Right atrium auricular region (tissue), 2 donors: Measurements from ENCODE around the gene CBFA2T3. TPM values are rescaled to one million over a fixed set of nuclear protein-coding genes. Genes with fewer than 3 reads are reported as not detected.

ENCODE experiments used
- DNase-seq: peaks from one replicate; pipeline ENCODE4 v3.0.0-alpha.2; 2019; ENCODE audit warnings: low spot score
- H3K27ac ChIP-seq, 2 donors: fragments of 200-600 bp; sonication (generic); 1 replicate in 1 of 2; 2 replicates in 1 of 2; pipeline ENCODE4 v1.5.1; 2016 to 2019
- H3K27me3 ChIP-seq, 2 donors: fragments of 200-600 bp; sonication (generic); one replicate each; pipeline versions ENCODE4 v1.5.1 to v1.6.0; 2017 to 2019
- H3K36me3 ChIP-seq: fragments of 200-600 bp; sonication (generic); one replicate; pipeline ENCODE4 v1.5.1; 2016
- H3K4me1 ChIP-seq, 2 donors: fragments of 200-600 bp; sonication (generic); one replicate each; pipeline versions ENCODE4 v1.5.1 to v1.6.0; 2017 to 2019
- H3K4me3 ChIP-seq, 2 donors: fragments of 200-600 bp; sonication (generic); 1 replicate in 1 of 2; 2 replicates in 1 of 2; pipeline ENCODE4 v1.5.1; 2017 to 2019; ENCODE audit warnings: mild to moderate bottlenecking in 1 of 2, moderate library complexity in 1 of 2
- H3K9me3 ChIP-seq, 2 donors: fragments of 200-600 bp; sonication (generic); one replicate each; pipeline ENCODE4 v1.5.1; 2019
- CTCF ChIP-seq, 2 donors: fragments of 200-600 bp; sonication (generic); IDR thresholded peaks; one replicate each; pipeline ENCODE4 v1.5.1; 2019; ENCODE audit warnings: antibody characterized with exemption in 2 of 2
- total RNA-seq, 2 donors: library from RNA; depleted of rRNA; stranded (reverse); fragments of >200 nt; gene quantifications; one replicate each; pipeline ENCODE4 v1.1.0, GENCODE V29; 2016

Gene CBFA2T3
- total RNA-seq, 2 donors from 2014 or later = 1.1 to 2.6 TPM

- H3K4me3 ChIP-seq = no peak overlapping the region
- DNase-seq = no peak
These were observed 12.2 kb upstream of the CBFA2T3 start for GRCh38 chr16:88988980-88989811.

GRCh38 chr16:88985521-88985920, 8.5 kb upstream of the CBFA2T3 start:
- no peak for DNase-seq
- Histone ChIP-seq H3K9me3 (no peaks in the 10 kb centered on the region), H3K4me3 (no peak overlapping the region), H3K27ac (no peak overlapping the region), H3K4me1 (no peaks in the 10 kb centered on the region), H3K36me3 (no peaks in the 10 kb centered on the region), H3K27me3 (no peaks in the 10 kb centered on the region)
- no peak for TF ChIP-seq CTCF (IDR thresholded peaks at IDR 0.05)

More at GRCh38 chr16:88988980-88989811, 12.2 kb upstream of the CBFA2T3 start:
- TF ChIP-seq CTCF (IDR thresholded peaks at IDR 0.05) = no peak
- no peaks in the 10 kb centered on the region for H3K9me3 ChIP-seq
- no peaks in the 10 kb centered on the region for H3K27me3 ChIP-seq
- H3K4me1 ChIP-seq = no peaks in the 10 kb centered on the region
- H3K36me3 ChIP-seq = no peaks in the 10 kb centered on the region
- H3K27ac ChIP-seq = no peak overlapping the region

- H3K27me3 ChIP-seq = no peaks in the 10 kb centered on the region
- DNase-seq = no peak
These were observed 7.0 kb upstream of the CBFA2T3 start for GRCh38 chr16:88983771-88984687.

GRCh38 chr16:88983165-88983564, 6.2 kb upstream of the CBFA2T3 start:
- no peaks in the 10 kb centered on the region for H3K27me3 ChIP-seq
- TF ChIP-seq CTCF (IDR thresholded peaks at IDR 0.05) = no peak
- H3K36me3 ChIP-seq = no peaks in the 10 kb centered on the region

More at GRCh38 chr16:88983771-88984687, 7.0 kb upstream of the CBFA2T3 start:
- no peak overlapping the region for H3K27ac ChIP-seq
- TF ChIP-seq CTCF (IDR thresholded peaks at IDR 0.05) = no peak
- H3K9me3 ChIP-seq = no peaks in the 10 kb centered on the region
- H3K36me3 ChIP-seq = no peaks in the 10 kb centered on the region
- H3K4me1 ChIP-seq = no peaks in the 10 kb centered on the region
- H3K4me3 ChIP-seq = no peak overlapping the region

GRCh38 chr16:88982286-88983084, 5.5 kb upstream of the CBFA2T3 start:
- H3K9me3 ChIP-seq = no peaks in the 10 kb centered on the region
- no peak overlapping the region for H3K27ac ChIP-seq
- no peak for TF ChIP-seq CTCF (IDR thresholded peaks at IDR 0.05)
- no peak overlapping the region for H3K4me3 ChIP-seq
- peaks cover 0 to 2% of the 10 kb centered on the region in 2 donors for H3K4me1 ChIP-seq
- H3K36me3 ChIP-seq = no peaks in the 10 kb centered on the region
- H3K27me3 ChIP-seq = no peaks in the 10 kb centered on the region
- no peak for DNase-seq

More at GRCh38 chr16:88983165-88983564, 6.2 kb upstream of the CBFA2T3 start:
- no peaks in the 10 kb centered on the region for H3K9me3 ChIP-seq
- no peak overlapping the region for H3K4me3 ChIP-seq
- DNase-seq = no peak
- H3K4me1 ChIP-seq = no peaks in the 10 kb centered on the region
- H3K27ac ChIP-seq = no peak overlapping the region
